ENCODE data around the gene NDUFAF7.

GRCh38 chr2:37283207-37283606 lies 51.7 kb downstream of the NDUFAF7 start:
- TF ChIP-seq, protein P1, sequence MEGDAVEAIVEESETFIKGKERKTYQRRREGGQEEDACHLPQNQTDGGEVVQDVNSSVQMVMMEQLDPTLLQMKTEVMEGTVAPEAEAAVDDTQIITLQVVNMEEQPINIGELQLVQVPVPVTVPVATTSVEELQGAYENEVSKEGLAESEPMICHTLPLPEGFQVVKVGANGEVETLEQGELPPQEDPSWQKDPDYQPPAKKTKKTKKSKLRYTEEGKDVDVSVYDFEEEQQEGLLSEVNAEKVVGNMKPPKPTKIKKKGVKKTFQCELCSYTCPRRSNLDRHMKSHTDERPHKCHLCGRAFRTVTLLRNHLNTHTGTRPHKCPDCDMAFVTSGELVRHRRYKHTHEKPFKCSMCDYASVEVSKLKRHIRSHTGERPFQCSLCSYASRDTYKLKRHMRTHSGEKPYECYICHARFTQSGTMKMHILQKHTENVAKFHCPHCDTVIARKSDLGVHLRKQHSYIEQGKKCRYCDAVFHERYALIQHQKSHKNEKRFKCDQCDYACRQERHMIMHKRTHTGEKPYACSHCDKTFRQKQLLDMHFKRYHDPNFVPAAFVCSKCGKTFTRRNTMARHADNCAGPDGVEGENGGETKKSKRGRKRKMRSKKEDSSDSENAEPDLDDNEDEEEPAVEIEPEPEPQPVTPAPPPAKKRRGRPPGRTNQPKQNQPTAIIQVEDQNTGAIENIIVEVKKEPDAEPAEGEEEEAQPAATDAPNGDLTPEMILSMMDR (IDR thresholded peaks at IDR 0.05) = no peak
- TF ChIP-seq POLR2A (IDR thresholded peaks at IDR 0.05) = no peak

All from sigmoid colon (tissue), 3 donors.